RCC 7860 (cell line): ENCODE measurements around the gene ENTPD6.

Experiments used
- DNase-seq: peaks from one replicate; pipeline ENCODE4 v3.0.0-alpha.2; 2015; ENCODE audit warnings: low spot score
- FAIRE-seq: peaks from 2 replicates; lab custom pipeline; 2012; peaks lifted over from hg19 to GRCh38; lab: Jason Lieb, UNC

Gene ENTPD6

GRCh38 chr20:25187635-25188034 lies 7.9 kb upstream of the ENTPD6 start:
- DNase-seq (no peak), FAIRE-seq (no peak)

- no peak for DNase-seq
- no peak for FAIRE-seq
Measured at GRCh38 chr20:25188218-25188617, 7.3 kb upstream of the ENTPD6 start.

- FAIRE-seq (no peak), DNase-seq (no peak)
Measured at GRCh38 chr20:25191051-25191450, 4.5 kb upstream of the ENTPD6 start.

- DNase-seq: no peak
- no peak for FAIRE-seq
Measured at GRCh38 chr20:25191689-25192088, 3.8 kb upstream of the ENTPD6 start.

- no peak for DNase-seq
- FAIRE-seq: no peak
Measured at GRCh38 chr20:25193843-25194242, 1.7 kb upstream of the ENTPD6 start.

GRCh38 chr20:25194333-25194972 lies 1.1 kb upstream of the ENTPD6 start:
- no peak for FAIRE-seq
- DNase-seq: no peak

GRCh38 chr20:25195962-25196785 lies 662 bp downstream of the ENTPD6 start:
- FAIRE-seq (no peak), DNase-seq (no peak)

- FAIRE-seq (no peak), DNase-seq (no peak)
Measured at GRCh38 chr20:25196786-25197120, 1.2 kb downstream of the ENTPD6 start.

GRCh38 chr20:25197183-25197869 lies 1.8 kb downstream of the ENTPD6 start:
- no peak for DNase-seq
- FAIRE-seq: no peak

GRCh38 chr20:25197870-25198190 lies 2.3 kb downstream of the ENTPD6 start:
- DNase-seq: no peak
- no peak for FAIRE-seq

GRCh38 chr20:25198663-25199383 lies 3.3 kb downstream of the ENTPD6 start:
- FAIRE-seq: no peak
- DNase-seq: no peak

- FAIRE-seq (no peak), DNase-seq (no peak)
Measured at GRCh38 chr20:25199473-25200260, 4.2 kb downstream of the ENTPD6 start.

GRCh38 chr20:25203089-25203488 lies 7.6 kb downstream of the ENTPD6 start:
- no peak for DNase-seq
- no peak for FAIRE-seq

- DNase-seq (no peak), FAIRE-seq (no peak)
Measured at GRCh38 chr20:25203871-25204320, 8.4 kb downstream of the ENTPD6 start.

GRCh38 chr20:25204550-25205276 lies 9.2 kb downstream of the ENTPD6 start:
- DNase-seq (no peak), FAIRE-seq (no peak)

GRCh38 chr20:25205277-25206062 lies 10.0 kb downstream of the ENTPD6 start:
- FAIRE-seq (no peak), DNase-seq (no peak)

- FAIRE-seq (no peak), DNase-seq (no peak)
Measured at GRCh38 chr20:25206063-25206403, 10.5 kb downstream of the ENTPD6 start.

GRCh38 chr20:25206548-25206947 lies 11.0 kb downstream of the ENTPD6 start:
- FAIRE-seq (no peak), DNase-seq (no peak)
